H1 (cell line): Measurements from ENCODE around the gene TMEM187. TPM values are rescaled to one million over a fixed set of nuclear protein-coding genes. Genes with fewer than 3 reads are reported as not detected.
A peak's percentile ranks its signal among the peaks of the same experiment; 100 is the strongest.

ENCODE experiments used
- CTCF ChIA-PET: fragments of 300-600 bp; sonication (Branson Sonifier 250); formaldehyde crosslinking; loops from one replicate; lab custom pipeline; 2021; ENCODE audit not compliant: partially characterized antibody; lab: Charles Lee
- POLR2A ChIA-PET: fragments of 300-600 bp; sonication (Branson Sonifier 250); formaldehyde crosslinking; loops from one replicate; lab custom pipeline; 2021; ENCODE audit warnings: inconsistent platforms; ENCODE audit not compliant: partially characterized antibody; lab: Charles Lee
- DNase-seq, 2 experiments: peaks; one replicate each; pipeline versions ENCODE4 v3.0.0 to v3.0.0-alpha.2; 2010 to 2022; ENCODE audit warnings: low spot score in 2 of 2, low read depth in 1 of 2, mixed read lengths in 1 of 2
- FAIRE-seq: peaks from 2 replicates; lab custom pipeline; 2011; peaks lifted over from hg19 to GRCh38; lab: Jason Lieb, UNC
- H2AFZ ChIP-seq: 2 replicates; pipeline ENCODE4 v1.8.1; 2012; ENCODE audit warnings: low read length, inconsistent platforms
- H2AK5ac ChIP-seq: 2 replicates; pipeline ENCODE4 v1.6.1; 2013; ENCODE audit warnings: low read depth, low read length
- H2BK120ac ChIP-seq: replicated peaks from 2 replicates; pipeline ENCODE3; 2013; ENCODE audit warnings: low read depth, low read length, inconsistent platforms
- H2BK12ac ChIP-seq: 2 replicates; pipeline ENCODE4 v1.6.1; 2013; ENCODE audit warnings: low read depth, low read length
- H2BK15ac ChIP-seq: 2 replicates; pipeline ENCODE4 v1.6.1; 2013; ENCODE audit warnings: low read length
- H2BK20ac ChIP-seq: 2 replicates; pipeline ENCODE4 v1.6.1; 2013; ENCODE audit warnings: low read length
- H2BK5ac ChIP-seq: 2 replicates; pipeline ENCODE4 v1.6.1; 2013; ENCODE audit warnings: low read depth, low read length
- H3K14ac ChIP-seq: 2 replicates; pipeline ENCODE4 v1.6.1; 2013; ENCODE audit warnings: inconsistent platforms; ENCODE audit not compliant: insufficient read length
- H3K18ac ChIP-seq: 2 replicates; pipeline ENCODE4 v1.6.1; 2013; ENCODE audit warnings: low read length; ENCODE audit errors: extremely low read depth
- H3K23ac ChIP-seq: 2 replicates; pipeline ENCODE4 v1.6.1; 2013; ENCODE audit warnings: inconsistent platforms; ENCODE audit not compliant: insufficient read length
- H3K23me2 ChIP-seq: 2 replicates; pipeline ENCODE4 v1.6.1; 2013; ENCODE audit warnings: low read depth, low read length
- H3K27ac ChIP-seq: 2 replicates; pipeline ENCODE4 v1.6.1; 2011; ENCODE audit warnings: low read depth, low read length, inconsistent platforms
- H3K27me3 ChIP-seq, 4 experiments: replicated peaks in 1 of 4; 1 replicate in 1 of 4; 2 replicates in 3 of 4; pipeline versions ENCODE4 v1.6.1 to v1.8.1; 2011 to 2013; ENCODE audit warnings: low read length in 3 of 4, mild to moderate bottlenecking in 3 of 4, inconsistent platforms in 2 of 4, mixed read lengths in 2 of 4, moderate library complexity in 1 of 4; ENCODE audit not compliant: control insufficient read depth in 3 of 4, insufficient read depth in 3 of 4; ENCODE audit errors: extremely low read depth in 1 of 4
- H3K36me3 ChIP-seq, 4 experiments: 2 replicates each; pipeline versions ENCODE4 v1.6.1 to v1.8.1; 2011 to 2013; ENCODE audit warnings: mild to moderate bottlenecking in 4 of 4, low read length in 3 of 4, moderate library complexity in 2 of 4, control low read depth in 1 of 4, inconsistent platforms in 1 of 4; ENCODE audit not compliant: insufficient read depth in 4 of 4, control insufficient read depth in 2 of 4
- H3K4ac ChIP-seq: replicated peaks from 2 replicates; pipeline ENCODE3; 2013; ENCODE audit warnings: low read length, low read depth, mixed read lengths, inconsistent platforms; ENCODE audit not compliant: insufficient read length
- H3K4me1 ChIP-seq, 4 experiments: replicated peaks in 1 of 4; 1 replicate in 1 of 4; 2 replicates in 3 of 4; pipeline versions ENCODE4 v1.6.1 to v1.8.1; 2011 to 2013; ENCODE audit warnings: low read length in 3 of 4, inconsistent platforms in 2 of 4, mixed read lengths in 1 of 4; ENCODE audit not compliant: insufficient read depth in 4 of 4, control insufficient read depth in 3 of 4
- H3K4me2 ChIP-seq, 2 experiments: 2 replicates each; pipeline versions ENCODE4 v1.6.1 to v1.8.1; 2011 to 2013; ENCODE audit warnings: low read depth in 2 of 2, low read length in 2 of 2, control low read depth in 1 of 2, inconsistent platforms in 1 of 2, mild to moderate bottlenecking in 1 of 2; ENCODE audit not compliant: insufficient read depth in 1 of 2
- H3K4me3 ChIP-seq, 4 experiments: fragments of 200-600, 300-600 bp in 1 of 4; sonication (generic), shearing (Covaris generic), sonication (Bioruptor Twin) in 1 of 4; 2 replicates each; pipeline versions ENCODE4 v1.5.1 to v1.8.1; 2011 to 2016; ENCODE audit warnings: low read length in 4 of 4, low read depth in 3 of 4, control low read depth in 2 of 4, inconsistent platforms in 2 of 4, mild to moderate bottlenecking in 2 of 4, mixed read lengths in 1 of 4, moderate library complexity in 1 of 4; ENCODE audit not compliant: insufficient read depth in 2 of 4; ENCODE audit errors: extremely low read depth in 1 of 4
- H3K56ac ChIP-seq: replicated peaks from 2 replicates; pipeline ENCODE3; 2013; ENCODE audit warnings: low read depth, mild to moderate bottlenecking, mixed read lengths, low read length, inconsistent platforms; ENCODE audit not compliant: insufficient read length
- H3K79me1 ChIP-seq: 2 replicates; pipeline ENCODE4 v1.6.1; 2013; ENCODE audit warnings: low read depth, low read length, control low read depth
- H3K79me2 ChIP-seq, 2 experiments: 2 replicates each; pipeline versions ENCODE4 v1.6.1 to v1.8.1; 2012 to 2013; ENCODE audit warnings: low read length in 2 of 2, mild to moderate bottlenecking in 2 of 2, inconsistent platforms in 1 of 2; ENCODE audit not compliant: insufficient read depth in 2 of 2, control insufficient read depth in 1 of 2
- H3K9ac ChIP-seq, 4 experiments: replicated peaks in 1 of 4; 1 replicate in 1 of 4; 2 replicates in 3 of 4; pipeline versions ENCODE4 v1.6.1 to v1.8.1; 2011 to 2013; ENCODE audit warnings: low read depth in 3 of 4, low read length in 3 of 4, control low read depth in 2 of 4, mild to moderate bottlenecking in 2 of 4, moderate library complexity in 2 of 4, inconsistent platforms in 1 of 4; ENCODE audit errors: extremely low read depth in 1 of 4
- H3K9me3 ChIP-seq, 2 experiments: 2 replicates each; pipeline versions ENCODE4 v1.6.1 to v1.8.1; 2012 to 2013; ENCODE audit warnings: mild to moderate bottlenecking in 2 of 2, moderate library complexity in 2 of 2, control low read depth in 1 of 2, inconsistent platforms in 1 of 2, low read depth in 1 of 2, low read length in 1 of 2, mixed read lengths in 1 of 2; ENCODE audit not compliant: insufficient read depth in 2 of 2
- H4K20me1 ChIP-seq, 2 experiments: replicated peaks in 1 of 2; 2 replicates each; pipeline versions ENCODE3 to v1.8.1; 2011 to 2013; ENCODE audit warnings: inconsistent platforms in 2 of 2, low read length in 2 of 2, mild to moderate bottlenecking in 1 of 2; ENCODE audit not compliant: insufficient read depth in 2 of 2, control insufficient read depth in 1 of 2
- H4K5ac ChIP-seq: 2 replicates; pipeline ENCODE4 v1.6.1; 2013; ENCODE audit warnings: low read length, low read depth, mixed read lengths, inconsistent platforms; ENCODE audit not compliant: insufficient read length
- H4K8ac ChIP-seq: 2 replicates; pipeline ENCODE4 v1.8.0; 2013; ENCODE audit warnings: mild to moderate bottlenecking, moderate library complexity, low read length, inconsistent platforms; ENCODE audit not compliant: insufficient read depth; ENCODE audit errors: extremely low read depth
- H4K91ac ChIP-seq: replicated peaks from 2 replicates; pipeline ENCODE3; 2013; ENCODE audit warnings: low read length, mixed read lengths, inconsistent platforms; ENCODE audit not compliant: insufficient read length
- RAD21 ChIP-seq, 2 experiments: IDR thresholded peaks in 1 of 2; conservative IDR thresholded peaks in 1 of 2; 2 replicates each; pipeline ENCODE4 v1.6.1; 2011; ENCODE audit warnings: low read depth in 2 of 2, low read length in 2 of 2, improper control_type of control experiment in 1 of 2, inconsistent platforms in 1 of 2, mild to moderate bottlenecking in 1 of 2, moderate library complexity in 1 of 2
- WGBS, 2 experiments: shearing (Covaris generic) in 1 of 2; methylation state at CpG; one replicate each; pipeline versions ENCODE4 v1.1.6 to v1.1.7; 2013 to 2015; ENCODE audit warnings: low lambda C conversion rate in 2 of 2, mixed read lengths in 2 of 2, inconsistent platforms in 1 of 2, low coverage in 1 of 2, missing lambda C conversion rate in 1 of 2; ENCODE audit not compliant: insufficient replicate concordance in 2 of 2, insufficient coverage in 1 of 2, insufficient read length in 1 of 2; ENCODE audit errors: extremely low coverage in 1 of 2, missing lambda C conversion rate in 1 of 2; 5-methylcytosine and 5-hydroxymethylcytosine counted together
- polyA plus RNA-seq, 7 experiments: library from polyadenylated mRNA; depleted of rRNA in 3 of 7; stranded (reverse) in 5 of 7; unstranded in 2 of 7; fragments of >200 nt in 5 of 7; fragments of 200-250 nt in 2 of 7; gene quantifications; 1 replicate in 5 of 7; 2 replicates in 1 of 7; 4 replicates in 1 of 7; pipeline versions ENCODE4 v1.2.1 to v1.2.3, GENCODE V29; 2011 to 2013; ENCODE audit warnings: missing spikeins in 2 of 7, mixed read lengths in 2 of 7
- total RNA-seq: library from RNA; stranded (reverse); fragmentation: NEBNext Ultra II Directional; extraction: Animal tissue kit (Norgen Biotek cat#: 25700); gene quantifications from 2 replicates; pipeline ENCODE4 v1.2.1, GENCODE V29; 2021
- TF ChIP-seq, protein P1 (sequence below): IDR thresholded peaks from 2 replicates; pipeline ENCODE4 v1.6.1; 2012; ENCODE audit warnings: inconsistent platforms
- TF ChIP-seq, protein P2 (sequence below): IDR thresholded peaks from 2 replicates; pipeline ENCODE4 v1.6.1; 2012; ENCODE audit warnings: inconsistent platforms

TMEM187 gene
- total and polyA plus RNA-seq, 2 of the 8 experiments (the other 6 are each of a cell fraction or from before 2014, with no cell fraction given), result 5.0 to 14.5 TPM

DNA sequence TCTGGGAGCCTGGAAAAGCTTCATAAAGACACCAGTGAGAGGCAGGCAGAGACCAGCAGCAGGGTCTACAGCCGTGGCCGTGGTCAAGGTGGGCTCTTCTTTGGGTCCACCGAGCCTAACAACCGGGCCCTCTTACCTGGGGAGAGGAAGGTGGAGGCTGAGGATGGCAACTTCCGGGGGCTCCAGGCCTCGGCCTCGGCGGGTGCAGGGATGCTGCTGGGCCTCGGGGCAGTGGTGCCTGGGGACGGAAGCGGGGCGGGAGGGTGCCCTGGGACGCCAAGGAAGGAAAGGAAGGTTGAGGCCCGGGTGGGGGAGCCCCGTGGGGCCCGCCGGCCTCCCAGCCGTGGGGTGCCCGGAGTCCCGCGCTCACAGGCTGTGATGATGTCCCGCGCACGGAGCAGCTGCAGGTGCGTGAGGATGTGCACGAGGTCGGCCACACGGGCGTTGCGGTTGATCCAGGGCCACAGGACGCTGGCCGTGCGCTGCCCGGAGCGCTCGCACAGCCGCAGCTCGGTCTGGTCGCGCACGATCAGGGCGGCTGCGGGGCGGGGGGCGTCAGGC is 46.6 kb downstream of the TMEM187 start:
- H2BK15ac ChIP-seq, result no peak overlapping the region
- no peak overlapping the region for H2BK20ac ChIP-seq
- no peak for DNase-seq
- no peak overlapping the region for H3K4ac ChIP-seq
- H3K18ac ChIP-seq, result peak overlapping the region; percentile 60
- H4K20me1 ChIP-seq, result no peaks in the 10 kb centered on the region
- H2BK5ac ChIP-seq, result no peak overlapping the region
- peak overlapping the region; percentile 57 to 74 for H3K4me2 ChIP-seq
- H2BK120ac ChIP-seq, result no peak overlapping the region
- peak overlapping the region; percentile 8 to 50 (median 22); a peak in 7 of 8 replicates for H3K4me3 ChIP-seq
- no peak overlapping the region for H3K14ac ChIP-seq
- no peak overlapping the region for H4K5ac ChIP-seq
- no peak overlapping the region for H2AK5ac ChIP-seq
- H2AFZ ChIP-seq, result no peak overlapping the region
- TF ChIP-seq, protein P1, sequence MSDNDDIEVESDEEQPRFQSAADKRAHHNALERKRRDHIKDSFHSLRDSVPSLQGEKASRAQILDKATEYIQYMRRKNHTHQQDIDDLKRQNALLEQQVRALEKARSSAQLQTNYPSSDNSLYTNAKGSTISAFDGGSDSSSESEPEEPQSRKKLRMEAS, result peak; percentile 73
- TF ChIP-seq, protein P2, sequence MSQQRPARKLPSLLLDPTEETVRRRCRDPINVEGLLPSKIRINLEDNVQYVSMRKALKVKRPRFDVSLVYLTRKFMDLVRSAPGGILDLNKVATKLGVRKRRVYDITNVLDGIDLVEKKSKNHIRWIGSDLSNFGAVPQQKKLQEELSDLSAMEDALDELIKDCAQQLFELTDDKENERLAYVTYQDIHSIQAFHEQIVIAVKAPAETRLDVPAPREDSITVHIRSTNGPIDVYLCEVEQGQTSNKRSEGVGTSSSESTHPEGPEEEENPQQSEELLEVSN, result peak; percentile 36; the same call in 1 of the 2 replicates
- no peak for TF ChIP-seq RAD21 (IDR thresholded peaks at IDR 0.05 in 1 of 2, conservative IDR thresholded peaks at IDR 0.05 in 1 of 2; ENCODE audit: low read depth in 2 of 2, low read length in 2 of 2)
- H3K27me3 ChIP-seq, result no peaks in the 10 kb centered on the region
- no peak overlapping the region for H3K56ac ChIP-seq
- H3K9me3 ChIP-seq, result no peaks in the 10 kb centered on the region
- no peaks in the 10 kb centered on the region for H3K79me1 ChIP-seq
- H3K23me2 ChIP-seq, result peaks cover 2% of the 10 kb centered on the region; the same call in 1 of the 2 replicates
- H2BK12ac ChIP-seq, result no peak overlapping the region
- H3K79me2 ChIP-seq, result no peaks in the 10 kb centered on the region
- H3K4me1 ChIP-seq, result peaks cover 2 to 28% (median 11%) of the 10 kb centered on the region in 4 experiments
- no peak for FAIRE-seq
- peaks cover 2 to 11% (median 7%) of the 10 kb centered on the region in 4 experiments; a peak in 3 of 8 replicates for H3K36me3 ChIP-seq
- H3K9ac ChIP-seq, result peak overlapping the region in 1 of 4 experiments; percentile 51; a peak in 4 of 7 replicates
- H3K23ac ChIP-seq, result no peak overlapping the region
- H3K27ac ChIP-seq, result no peak overlapping the region; the same call in 1 of the 2 replicates
- H4K91ac ChIP-seq, result no peak overlapping the region
- ChIA-PET CTCF (interaction anchor here (0.7 to 2.5 kb wide), 4 partner anchors 11 to 38 kb away, joined by 3 to 9 read pairs (median 5); no protein-coding TSS in a partner anchor), POLR2A (interaction anchor here (1.2 to 2.4 kb wide), 4 partner anchors 9 to 48 kb away, joined by 4 to 8 read pairs (median 6); partner anchors contain the start of gene HCFC1)
- peak overlapping the region; percentile 68; the same call in 1 of the 2 replicates for H4K8ac ChIP-seq
- 37% methylated on average over 6 of the region's 45 CpGs; no CpG with 5 or more reads in 1 of the 2 experiments for WGBS, 2 experiments
